GM19372 (cell line): Measurements from ENCODE around the gene AOPEP.

Experiments
- ATAC-seq: cut with Tn5 transposase; IDR thresholded peaks from one replicate; pipeline ENCODE4 v1.9.1; 2021; ENCODE audit warnings: mild to moderate bottlenecking, low read depth, moderate library complexity; ENCODE audit not compliant: unreplicated experiment

AOPEP gene

GRCh38 chr9:94757158-94757557 is 30.7 kb downstream of the AOPEP start:
- ATAC-seq = no peak

GRCh38 chr9:94758031-94758430 is 31.5 kb downstream of the AOPEP start:
- ATAC-seq = no peak

GRCh38 chr9:94758880-94759279 is 32.4 kb downstream of the AOPEP start:
- no peak for ATAC-seq

- ATAC-seq = no peak
Measured at GRCh38 chr9:94760010-94760409, 33.5 kb downstream of the AOPEP start.

- no peak for ATAC-seq
Measured at GRCh38 chr9:94760660-94761059, 34.2 kb downstream of the AOPEP start.

GRCh38 chr9:94761481-94761880 is 35.0 kb downstream of the AOPEP start:
- ATAC-seq = no peak

- no peak for ATAC-seq
Measured at GRCh38 chr9:94767331-94768072, 41.0 kb downstream of the AOPEP start.

GRCh38 chr9:94768766-94769165 is 42.3 kb downstream of the AOPEP start:
- no peak for ATAC-seq

GRCh38 chr9:94770334-94770733 is 43.8 kb downstream of the AOPEP start:
- ATAC-seq = no peak

- ATAC-seq = no peak
Measured at GRCh38 chr9:94771096-94771495, 44.6 kb downstream of the AOPEP start.

- no peak for ATAC-seq
Measured at GRCh38 chr9:94772144-94772543, 45.6 kb downstream of the AOPEP start.

- no peak for ATAC-seq
Measured at GRCh38 chr9:94772639-94773303, 46.3 kb downstream of the AOPEP start.

GRCh38 chr9:94773655-94774054 is 47.2 kb downstream of the AOPEP start:
- ATAC-seq = no peak

- no peak for ATAC-seq
Measured at GRCh38 chr9:94778013-94778412, 51.5 kb downstream of the AOPEP start.

- ATAC-seq = no peak
Measured at GRCh38 chr9:94779031-94779430, 52.5 kb downstream of the AOPEP start.

GRCh38 chr9:94779693-94780290 is 53.3 kb downstream of the AOPEP start:
- ATAC-seq = no peak

- no peak for ATAC-seq
Measured at GRCh38 chr9:94780516-94780950, 54.0 kb downstream of the AOPEP start.

GRCh38 chr9:94782355-94783101 is 56.0 kb downstream of the AOPEP start:
- no peak for ATAC-seq

GRCh38 chr9:94783102-94783682 is 56.7 kb downstream of the AOPEP start:
- ATAC-seq = no peak

- ATAC-seq = no peak
Measured at GRCh38 chr9:94783928-94784327, 57.4 kb downstream of the AOPEP start.
